HepG2 (cell line): ENCODE measurements around the gene GCH1. TPM values are rescaled to one million over a fixed set of nuclear protein-coding genes. Genes with fewer than 3 reads are reported as not detected.

Experiments used
- CBX5 ChIP-seq: sonication (generic); formaldehyde crosslinking; IDR thresholded peaks from 2 replicates; pipeline ENCODE4 v1.4.0; 2020; ENCODE audit warnings: missing genetic modification reagents, borderline replicate concordance
- CREM ChIP-seq, 2 experiments: sonication (generic) in 1 of 2; formaldehyde crosslinking in 1 of 2; IDR thresholded peaks; 2 replicates each; pipeline versions ENCODE4 v1.4.0 to v1.6.1; 2016 to 2020; ENCODE audit warnings: antibody characterized with exemption in 1 of 2, mild to moderate bottlenecking in 1 of 2, missing genetic modification reagents in 1 of 2
- EP300 ChIP-seq, 3 experiments: sonication (generic) in 1 of 3; formaldehyde crosslinking in 1 of 3; IDR thresholded peaks; 2 replicates each; pipeline versions ENCODE4 v1.5.1 to v1.6.1; 2011 to 2020; ENCODE audit warnings: low read depth in 2 of 3, low read length in 2 of 3, borderline replicate concordance in 1 of 3, improper control_type of control experiment in 1 of 3, mild to moderate bottlenecking in 1 of 3, missing genetic modification reagents in 1 of 3, moderate library complexity in 1 of 3
- GABPB1 ChIP-seq: IDR thresholded peaks from 2 replicates; pipeline ENCODE4 v1.6.1; 2016; ENCODE audit warnings: mild to moderate bottlenecking, missing genetic modification reagents, moderate library complexity, missing compliant biosample characterization
- HMGXB4 ChIP-seq, 2 experiments: sonication (generic) in 1 of 2; formaldehyde crosslinking in 1 of 2; IDR thresholded peaks; 2 replicates each; pipeline versions ENCODE4 v1.4.0 to v1.6.1; 2018 to 2020; ENCODE audit warnings: missing genetic modification reagents in 2 of 2, borderline replicate concordance in 1 of 2, low read depth in 1 of 2, mild to moderate bottlenecking in 1 of 2, missing biosample characterization in 1 of 2
- KDM2A ChIP-seq: sonication (generic); formaldehyde crosslinking; IDR thresholded peaks from 2 replicates; pipeline ENCODE4 v1.4.0; 2020; ENCODE audit warnings: low read depth, missing genetic modification reagents, borderline replicate concordance
- TBP ChIP-seq: sonication (generic); formaldehyde crosslinking; IDR thresholded peaks from 2 replicates; pipeline ENCODE4 v1.5.0; 2020; ENCODE audit warnings: missing genetic modification reagents
- TCF12 ChIP-seq, 2 experiments: fragments of 450-650 bp in 1 of 2; sonication (generic) in 1 of 2; formaldehyde crosslinking in 1 of 2; IDR thresholded peaks; 2 replicates each; pipeline versions ENCODE4 v1.6.1 to v1.8.0; 2017 to 2022; ENCODE audit warnings: antibody characterized with exemption in 1 of 2, mild to moderate bottlenecking in 1 of 2, missing genetic modification reagents in 1 of 2, moderate library complexity in 1 of 2
- TCF7 ChIP-seq: sonication (generic); IDR thresholded peaks from 2 replicates; pipeline ENCODE4 v1.6.1; 2016; ENCODE audit warnings: antibody characterized with exemption, low read depth
- ZNF20 ChIP-seq: sonication (generic); formaldehyde crosslinking; IDR thresholded peaks from 2 replicates; pipeline ENCODE4 v1.4.0; 2020; ENCODE audit warnings: mild to moderate bottlenecking, moderate library complexity, missing genetic modification reagents
- ZNF205 ChIP-seq: IDR thresholded peaks from 2 replicates; pipeline ENCODE4 v1.6.1; 2018; ENCODE audit warnings: missing biosample characterization, missing genetic modification reagents
- ZNF224 ChIP-seq: sonication (generic); formaldehyde crosslinking; IDR thresholded peaks from 2 replicates; pipeline ENCODE4 v1.5.0; 2020; ENCODE audit warnings: mild to moderate bottlenecking, missing genetic modification reagents
- ZNF451 ChIP-seq: sonication (generic); formaldehyde crosslinking; IDR thresholded peaks from 2 replicates; pipeline ENCODE4 v1.5.0; 2020; ENCODE audit warnings: mild to moderate bottlenecking, missing genetic modification reagents
- ZNF589 ChIP-seq: sonication (generic); formaldehyde crosslinking; conservative IDR thresholded peaks from 2 replicates; pipeline ENCODE4 v1.8.0; 2022; ENCODE audit warnings: mild to moderate bottlenecking, moderate library complexity, missing genetic modification reagents
- ZNF607 ChIP-seq: sonication (generic); formaldehyde crosslinking; IDR thresholded peaks from 2 replicates; pipeline ENCODE4 v1.5.1; 2020; ENCODE audit warnings: missing genetic modification reagents, mild to moderate bottlenecking, borderline replicate concordance
- ZNF614 ChIP-seq: IDR thresholded peaks from 2 replicates; pipeline ENCODE4 v1.6.1; 2018; ENCODE audit warnings: missing biosample characterization, missing genetic modification reagents, inconsistent platforms, borderline replicate concordance
- ZNF788 ChIP-seq: sonication (generic); formaldehyde crosslinking; IDR thresholded peaks from 2 replicates; pipeline ENCODE4 v1.5.0; 2020; ENCODE audit warnings: mild to moderate bottlenecking, missing genetic modification reagents, borderline replicate concordance
- ZNF850 ChIP-seq: sonication (generic); formaldehyde crosslinking; conservative IDR thresholded peaks from 2 replicates; pipeline ENCODE4 v1.9.0; 2021; ENCODE audit warnings: mild to moderate bottlenecking, missing genetic modification reagents
- polyA plus RNA-seq, 8 experiments: library from polyadenylated mRNA; depleted of rRNA in 3 of 8; stranded (reverse) in 7 of 8; unstranded in 1 of 8; fragments of >200 nt; fragmentation: Illumina TruSeq in 4 of 8; extraction: Trizol in 4 of 8; gene quantifications; 2 replicates each; pipeline versions ENCODE4 v1.2.1 to v1.2.3, GENCODE V29; 2011 to 2016; ENCODE audit warnings: low read depth in 4 of 8, missing spikeins in 1 of 8, mixed read lengths in 1 of 8; ENCODE audit not compliant: insufficient read depth in 1 of 8
- total RNA-seq, 5 experiments: library from RNA; depleted of rRNA; stranded (reverse); fragments of >200 nt; fragmentation: Illumina TruSeq; extraction: Trizol; gene quantifications; 2 replicates each; pipeline ENCODE4 v1.2.3, GENCODE V29; 2016; ENCODE audit warnings: low read depth in 1 of 5
- TF ChIP-seq, protein P1 (sequence below): IDR thresholded peaks from 2 replicates; pipeline ENCODE4 v1.6.1; 2016; ENCODE audit warnings: missing biosample characterization, missing genetic modification reagents, low read depth
- TF ChIP-seq, protein P2 (sequence below): sonication (generic); formaldehyde crosslinking; IDR thresholded peaks from 2 replicates; pipeline ENCODE4 v1.4.0; 2020; ENCODE audit warnings: mild to moderate bottlenecking, missing genetic modification reagents
- TF ChIP-seq, protein P3 (sequence below): IDR thresholded peaks from 2 replicates; pipeline ENCODE4 v1.6.1; 2012; ENCODE audit warnings: inconsistent platforms
- TF ChIP-seq, protein P4 (sequence below): sonication (generic); formaldehyde crosslinking; IDR thresholded peaks from 2 replicates; pipeline ENCODE4 v1.4.0; 2020; ENCODE audit warnings: missing genetic modification reagents

The GCH1 gene
- total and polyA plus RNA-seq, 2 of the 13 experiments (the other 11 are each of a cell fraction or from before 2014, with no cell fraction given), result 15.0 to 25.2 TPM

GRCh38 chr14:54902143-54902520, 494 bp downstream of the GCH1 start (continued):
- no peak for TF ChIP-seq EP300 (IDR thresholded peaks at IDR 0.05; ENCODE audit: low read depth in 2 of 2, low read length in 2 of 2)
- no peak for TF ChIP-seq EP300 (CRISPR knock-in tag; IDR thresholded peaks at IDR 0.05; ENCODE audit: borderline replicate concordance)
- TF ChIP-seq ZNF451 (CRISPR knock-in tag), result 0 out of 2 replicates have a peak, but pooled peaks have one; percentile 4
- TF ChIP-seq HMGXB4 (CRISPR knock-in tag; IDR thresholded peaks at IDR 0.05; ENCODE audit: borderline replicate concordance in 1 of 2, low read depth in 1 of 2), result peak in 1 of 2 experiments; percentile 23; a peak in 1 of 4 replicates
- no peak for TF ChIP-seq ZNF614 (CRISPR knock-in tag)
- TF ChIP-seq TCF7, result no peak
- TF ChIP-seq, protein P1, sequence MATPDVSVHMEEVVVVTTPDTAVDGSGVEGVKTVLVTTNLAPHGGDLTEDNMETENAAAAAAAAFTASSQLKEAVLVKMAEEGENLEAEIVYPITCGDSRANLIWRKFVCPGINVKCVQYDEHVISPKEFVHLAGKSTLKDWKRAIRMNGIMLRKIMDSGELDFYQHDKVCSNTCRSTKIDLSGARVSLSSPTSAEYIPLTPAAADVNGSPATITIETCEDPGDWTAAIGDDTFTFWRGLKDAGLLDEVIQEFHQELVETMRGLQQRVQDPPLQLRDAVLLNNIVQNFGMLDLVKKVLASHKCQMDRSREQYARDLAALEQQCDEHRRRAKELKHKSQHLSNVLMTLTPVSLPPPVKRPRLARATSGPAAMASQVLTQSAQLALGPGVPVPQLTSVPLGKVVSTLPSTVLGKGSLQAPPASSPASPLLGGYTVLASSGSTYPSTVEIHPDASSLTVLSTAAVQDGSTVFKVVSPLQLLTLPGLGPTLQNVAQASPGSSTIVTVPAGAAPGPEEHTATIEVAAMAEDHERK (CRISPR knock-in tag), result no peak
- TF ChIP-seq ZNF20 (CRISPR knock-in tag), result no peak
- TF ChIP-seq ZNF607, result no peak
- TF ChIP-seq, protein P2, sequence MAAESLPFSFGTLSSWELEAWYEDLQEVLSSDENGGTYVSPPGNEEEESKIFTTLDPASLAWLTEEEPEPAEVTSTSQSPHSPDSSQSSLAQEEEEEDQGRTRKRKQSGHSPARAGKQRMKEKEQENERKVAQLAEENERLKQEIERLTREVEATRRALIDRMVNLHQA, result no peak
- no peak for TF ChIP-seq ZNF850 (CRISPR knock-in tag)
- no peak; the same call in 1 of the 2 replicates for TF ChIP-seq KDM2A (CRISPR knock-in tag)
- 0 out of 2 replicates have a peak, but pooled peaks have one; percentile 25 for TF ChIP-seq ZNF205 (CRISPR knock-in tag)
- TF ChIP-seq, protein P3, sequence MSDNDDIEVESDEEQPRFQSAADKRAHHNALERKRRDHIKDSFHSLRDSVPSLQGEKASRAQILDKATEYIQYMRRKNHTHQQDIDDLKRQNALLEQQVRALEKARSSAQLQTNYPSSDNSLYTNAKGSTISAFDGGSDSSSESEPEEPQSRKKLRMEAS, result peak; percentile 71
- TF ChIP-seq GABPB1 (CRISPR knock-in tag), result peak; percentile 87
- TF ChIP-seq, protein P4, sequence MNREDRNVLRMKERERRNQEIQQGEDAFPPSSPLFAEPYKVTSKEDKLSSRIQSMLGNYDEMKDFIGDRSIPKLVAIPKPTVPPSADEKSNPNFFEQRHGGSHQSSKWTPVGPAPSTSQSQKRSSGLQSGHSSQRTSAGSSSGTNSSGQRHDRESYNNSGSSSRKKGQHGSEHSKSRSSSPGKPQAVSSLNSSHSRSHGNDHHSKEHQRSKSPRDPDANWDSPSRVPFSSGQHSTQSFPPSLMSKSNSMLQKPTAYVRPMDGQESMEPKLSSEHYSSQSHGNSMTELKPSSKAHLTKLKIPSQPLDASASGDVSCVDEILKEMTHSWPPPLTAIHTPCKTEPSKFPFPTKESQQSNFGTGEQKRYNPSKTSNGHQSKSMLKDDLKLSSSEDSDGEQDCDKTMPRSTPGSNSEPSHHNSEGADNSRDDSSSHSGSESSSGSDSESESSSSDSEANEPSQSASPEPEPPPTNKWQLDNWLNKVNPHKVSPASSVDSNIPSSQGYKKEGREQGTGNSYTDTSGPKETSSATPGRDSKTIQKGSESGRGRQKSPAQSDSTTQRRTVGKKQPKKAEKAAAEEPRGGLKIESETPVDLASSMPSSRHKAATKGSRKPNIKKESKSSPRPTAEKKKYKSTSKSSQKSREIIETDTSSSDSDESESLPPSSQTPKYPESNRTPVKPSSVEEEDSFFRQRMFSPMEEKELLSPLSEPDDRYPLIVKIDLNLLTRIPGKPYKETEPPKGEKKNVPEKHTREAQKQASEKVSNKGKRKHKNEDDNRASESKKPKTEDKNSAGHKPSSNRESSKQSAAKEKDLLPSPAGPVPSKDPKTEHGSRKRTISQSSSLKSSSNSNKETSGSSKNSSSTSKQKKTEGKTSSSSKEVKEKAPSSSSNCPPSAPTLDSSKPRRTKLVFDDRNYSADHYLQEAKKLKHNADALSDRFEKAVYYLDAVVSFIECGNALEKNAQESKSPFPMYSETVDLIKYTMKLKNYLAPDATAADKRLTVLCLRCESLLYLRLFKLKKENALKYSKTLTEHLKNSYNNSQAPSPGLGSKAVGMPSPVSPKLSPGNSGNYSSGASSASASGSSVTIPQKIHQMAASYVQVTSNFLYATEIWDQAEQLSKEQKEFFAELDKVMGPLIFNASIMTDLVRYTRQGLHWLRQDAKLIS (CRISPR knock-in tag), result no peak
- TF ChIP-seq ZNF788 (CRISPR knock-in tag), result no peak
- no peak for TF ChIP-seq ZNF224 (CRISPR knock-in tag)
- TF ChIP-seq TBP (CRISPR knock-in tag), result no peak
- no peak for TF ChIP-seq CREM (IDR thresholded peaks at IDR 0.05)
- no peak for TF ChIP-seq CREM (CRISPR knock-in tag; IDR thresholded peaks at IDR 0.05)
- no peak for TF ChIP-seq TCF12 (IDR thresholded peaks at IDR 0.05)
- no peak for TF ChIP-seq TCF12 (CRISPR knock-in tag; IDR thresholded peaks at IDR 0.05)
- TF ChIP-seq CBX5, result no peak
- TF ChIP-seq ZNF589 (CRISPR knock-in tag), result no peak
